Fibroblast of lung (primary cell): Measurements from ENCODE around the gene MKLN1. TPM values are rescaled to one million over a fixed set of nuclear protein-coding genes. Genes with fewer than 3 reads are reported as not detected.

Experiments
- DNase-seq, 2 donors: peaks; one replicate each; pipeline versions ENCODE4 v3.0.0 to v3.0.0-alpha.2; 2010; ENCODE audit warnings: low read depth in 2 of 2
- H2AFZ ChIP-seq: 2 replicates; pipeline ENCODE4 v1.5.1; 2012; ENCODE audit warnings: low read length, control low read depth, inconsistent platforms
- H3K27ac ChIP-seq: 2 replicates; pipeline ENCODE4 v1.5.1; 2011; ENCODE audit warnings: low read length, control low read depth; ENCODE audit not compliant: insufficient read depth
- H3K27me3 ChIP-seq: 2 replicates; pipeline ENCODE4 v1.5.1; 2011; ENCODE audit warnings: mild to moderate bottlenecking, low read length; ENCODE audit not compliant: control insufficient read depth, insufficient read depth
- H3K36me3 ChIP-seq: 2 replicates; pipeline ENCODE4 v1.5.1; 2011; ENCODE audit warnings: low read length; ENCODE audit not compliant: control insufficient read depth, insufficient read depth
- H3K4me1 ChIP-seq: 2 replicates; pipeline ENCODE4 v1.5.1; 2011; ENCODE audit warnings: low read length; ENCODE audit not compliant: control insufficient read depth, insufficient read depth; ENCODE audit errors: extremely low read depth
- H3K4me2 ChIP-seq: 2 replicates; pipeline ENCODE4 v1.5.1; 2011; ENCODE audit warnings: low read length, control low read depth; ENCODE audit not compliant: insufficient read depth; ENCODE audit errors: extremely low read depth
- H3K4me3 ChIP-seq, 4 experiments: fragments of 200-600 bp in 1 of 4; sonication (generic) in 1 of 4; replicated peaks in 1 of 4; 2 replicates each; pipeline ENCODE4 v1.5.1; 2011 to 2016; ENCODE audit warnings: low read length in 4 of 4, low read depth in 3 of 4, mild to moderate bottlenecking in 3 of 4, control low read depth in 2 of 4, inconsistent platforms in 1 of 4, mixed read lengths in 1 of 4; ENCODE audit not compliant: insufficient read depth in 1 of 4; ENCODE audit errors: control extremely low read depth in 1 of 4
- H3K79me2 ChIP-seq: 2 replicates; pipeline ENCODE4 v1.5.1; 2012; ENCODE audit warnings: mild to moderate bottlenecking, low read length, inconsistent platforms; ENCODE audit not compliant: control insufficient read depth, insufficient read depth
- H3K9ac ChIP-seq: 2 replicates; pipeline ENCODE4 v1.5.1; 2011; ENCODE audit warnings: mild to moderate bottlenecking, low read length, control low read depth; ENCODE audit not compliant: insufficient read depth
- H3K9me3 ChIP-seq: 2 replicates; pipeline ENCODE4 v1.5.1; 2012; ENCODE audit warnings: low read depth, low read length; ENCODE audit not compliant: control insufficient read depth, insufficient read depth
- H4K20me1 ChIP-seq: 2 replicates; pipeline ENCODE4 v1.5.1; 2011; ENCODE audit warnings: low read length; ENCODE audit not compliant: control insufficient read depth, insufficient read depth; ENCODE audit errors: extremely low read depth
- CTCF ChIP-seq, 2 donors: IDR thresholded peaks in 1 of 2; conservative IDR thresholded peaks in 1 of 2; 1 replicate in 1 of 2; 2 replicates in 1 of 2; pipeline ENCODE4 v1.5.1; 2011 to 2012; ENCODE audit warnings: low read length in 2 of 2, control low read depth in 1 of 2, inconsistent platforms in 1 of 2, low read depth in 1 of 2, mild to moderate bottlenecking in 1 of 2
- EZH2 ChIP-seq: IDR thresholded peaks from 2 replicates; pipeline ENCODE4 v1.5.1; 2012; ENCODE audit warnings: low read length, control low read depth, mild to moderate bottlenecking; ENCODE audit errors: missing control alignments
- polyA plus RNA-seq, 2 donors: library from polyadenylated mRNA; depleted of rRNA in 1 of 2; stranded (reverse) in 1 of 2; unstranded in 1 of 2; fragments of >200 nt; gene quantifications; 2 replicates each; pipeline ENCODE4 v1.2.1, GENCODE V29; 2011 to 2012; ENCODE audit warnings: missing spikeins in 1 of 2
- total RNA-seq: library from RNA; depleted of rRNA; stranded (reverse); fragments of >200 nt; gene quantifications from 2 replicates; pipeline ENCODE4 v1.2.1, GENCODE V29; 2014

The MKLN1 gene
- total and polyA plus RNA-seq, 2 donors (not counting 1 experiment from before 2014, with no cell fraction given): 33.9 to 46.4 TPM

GRCh38 chr7:131338691-131339390 is 11.2 kb downstream of the MKLN1 start:
- no peak for DNase-seq
- Histone ChIP-seq H4K20me1 (no peaks in the 10 kb centered on the region), H3K27ac (no peak overlapping the region), H3K4me2 (no peak overlapping the region), H3K9ac (no peak overlapping the region), H3K36me3 (no peaks in the 10 kb centered on the region), H3K79me2 (peaks cover 93% of the 10 kb centered on the region), H2AFZ (no peak overlapping the region), H3K27me3 (no peaks in the 10 kb centered on the region), H3K4me3 (no peak overlapping the region), H3K9me3 (no peaks in the 10 kb centered on the region), H3K4me1 (peaks cover 2% of the 10 kb centered on the region)
- TF ChIP-seq EZH2 (no peak), CTCF (conservative IDR thresholded peaks at IDR 0.05 in 1 of 2, IDR thresholded peaks at IDR 0.05 in 1 of 2; ENCODE audit: low read depth in 1 of 2, low read length in 2 of 2) (no peak)

GRCh38 chr7:131341690-131342089 is 14.0 kb downstream of the MKLN1 start:
- H3K4me2 ChIP-seq: no peak overlapping the region
- H3K9ac ChIP-seq: no peak overlapping the region
- no peak overlapping the region for H3K27ac ChIP-seq
- H4K20me1 ChIP-seq: no peaks in the 10 kb centered on the region
- DNase-seq: no peak
- H3K4me1 ChIP-seq: peaks cover 2% of the 10 kb centered on the region
- no peak overlapping the region for H3K4me3 ChIP-seq
- H2AFZ ChIP-seq: no peak overlapping the region
- no peaks in the 10 kb centered on the region for H3K36me3 ChIP-seq
- no peaks in the 10 kb centered on the region for H3K27me3 ChIP-seq
- TF ChIP-seq EZH2: no peak
- TF ChIP-seq CTCF (conservative IDR thresholded peaks at IDR 0.05 in 1 of 2, IDR thresholded peaks at IDR 0.05 in 1 of 2; ENCODE audit: low read depth in 1 of 2, low read length in 2 of 2): no peak
- no peaks in the 10 kb centered on the region for H3K9me3 ChIP-seq
- peaks cover 86% of the 10 kb centered on the region for H3K79me2 ChIP-seq

GRCh38 chr7:131342864-131343442 is 15.3 kb downstream of the MKLN1 start:
- Histone ChIP-seq H3K36me3 (no peaks in the 10 kb centered on the region), H3K4me3 (no peak overlapping the region), H3K27me3 (no peaks in the 10 kb centered on the region), H3K4me2 (no peak overlapping the region), H3K9ac (no peak overlapping the region), H2AFZ (no peak overlapping the region), H4K20me1 (no peaks in the 10 kb centered on the region), H3K27ac (no peak overlapping the region), H3K4me1 (peaks cover 2% of the 10 kb centered on the region), H3K9me3 (no peaks in the 10 kb centered on the region), H3K79me2 (peaks cover 86% of the 10 kb centered on the region)
- DNase-seq: no peak
- TF ChIP-seq EZH2 (no peak), CTCF (conservative IDR thresholded peaks at IDR 0.05 in 1 of 2, IDR thresholded peaks at IDR 0.05 in 1 of 2; ENCODE audit: low read depth in 1 of 2, low read length in 2 of 2) (no peak)
